Stimulated activated CD4-positive, alpha-beta T cell treated with anti-CD3 and anti-CD28 coated beads, Interleukin-12 subunit alpha, Interleukin-12 subunit beta, amount 100 ng/mL, for 4 hours (primary cell): ENCODE results near the gene GTF2A2.

Source experiments
- DNase-seq: peaks from one replicate; pipeline ENCODE4 v3.0.0-alpha.2; 2020

GTF2A2 gene

DNA sequence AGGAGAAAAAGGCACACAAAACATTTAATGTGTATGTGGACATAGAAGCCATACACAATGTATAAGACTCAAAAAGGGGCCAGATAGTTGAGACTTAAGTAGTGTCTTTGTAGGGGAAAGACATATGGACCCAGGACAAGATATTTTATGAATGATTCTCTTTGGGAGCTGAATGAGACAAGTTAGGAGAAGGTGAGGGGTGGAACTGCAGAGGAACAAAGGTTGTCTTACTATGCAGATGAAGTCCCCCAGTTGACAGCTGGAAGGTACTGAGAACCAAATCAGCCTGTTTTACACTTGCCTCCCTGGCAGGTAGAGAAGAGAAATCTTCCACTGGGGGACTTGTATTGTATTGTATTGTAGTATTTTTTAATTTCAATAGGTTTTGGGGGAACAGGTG, 60.7 kb downstream of the GTF2A2 start:
- DNase-seq: no peak

DNA sequence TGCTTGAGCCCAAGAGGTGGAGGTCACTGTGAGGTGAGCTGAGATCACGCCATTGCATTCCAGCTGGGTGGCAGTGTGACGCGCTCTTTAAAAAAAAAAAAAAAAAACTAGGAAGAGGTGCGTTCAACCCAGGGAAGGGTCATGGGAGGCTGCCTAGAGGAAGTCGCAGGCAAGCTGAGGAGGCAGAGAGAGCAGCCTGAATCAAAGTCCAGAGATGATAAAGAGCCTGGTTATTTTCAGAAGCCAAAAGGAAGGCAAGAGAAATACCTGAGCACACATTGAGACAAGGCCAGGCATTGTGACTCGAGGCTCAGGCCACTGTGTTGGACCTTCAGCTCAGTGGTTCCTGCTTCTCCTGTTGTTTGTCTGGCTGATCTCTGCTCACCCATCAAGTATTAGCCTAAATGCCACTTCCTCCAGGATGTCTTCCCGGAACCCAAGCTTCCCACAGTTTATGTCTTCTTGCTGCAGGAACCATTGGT, 61.8 kb downstream of the GTF2A2 start:
- DNase-seq: no peak

DNA sequence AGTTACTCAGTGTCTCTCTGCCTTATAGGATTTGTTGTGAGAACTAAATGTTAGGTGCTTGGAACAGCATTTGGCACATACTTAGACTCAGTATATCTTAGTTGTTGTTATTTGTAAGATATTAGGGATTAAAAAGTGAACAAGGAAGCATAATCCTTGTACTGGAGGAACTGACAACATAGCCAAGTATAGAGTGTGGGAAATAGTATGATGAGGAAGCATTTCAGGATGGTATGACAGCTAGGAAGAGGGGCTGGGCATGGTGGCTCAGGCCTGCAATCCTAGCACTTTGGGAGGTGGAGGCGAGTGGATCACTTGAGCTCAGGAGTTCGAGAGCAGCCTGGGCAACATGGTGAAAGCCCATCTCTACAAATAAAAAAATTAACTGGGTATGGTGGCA, 62.3 kb downstream of the GTF2A2 start:
- no peak for DNase-seq

DNA sequence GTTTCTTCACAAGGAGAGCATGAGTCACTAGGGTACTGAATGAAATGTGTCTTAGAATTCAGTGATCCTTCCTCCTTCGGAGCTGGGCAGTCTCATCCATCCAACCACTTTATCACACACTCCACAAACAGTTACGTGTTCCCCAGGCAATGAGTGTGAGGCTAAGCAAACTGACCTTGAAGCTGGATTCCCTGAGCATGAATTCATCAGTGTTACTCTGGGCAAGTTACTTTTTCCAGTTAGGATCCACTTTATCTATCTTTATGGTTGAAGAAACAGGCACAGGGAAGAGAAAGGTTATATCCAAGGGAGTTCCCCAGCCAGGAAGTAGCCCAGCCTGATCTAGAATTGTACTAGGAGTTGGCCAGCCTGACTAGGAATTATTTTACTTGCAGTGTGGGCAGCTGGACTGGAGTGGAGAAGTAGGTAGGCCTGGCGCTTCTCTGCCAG, 62.8 kb downstream of the GTF2A2 start:
- DNase-seq: no peak

DNA sequence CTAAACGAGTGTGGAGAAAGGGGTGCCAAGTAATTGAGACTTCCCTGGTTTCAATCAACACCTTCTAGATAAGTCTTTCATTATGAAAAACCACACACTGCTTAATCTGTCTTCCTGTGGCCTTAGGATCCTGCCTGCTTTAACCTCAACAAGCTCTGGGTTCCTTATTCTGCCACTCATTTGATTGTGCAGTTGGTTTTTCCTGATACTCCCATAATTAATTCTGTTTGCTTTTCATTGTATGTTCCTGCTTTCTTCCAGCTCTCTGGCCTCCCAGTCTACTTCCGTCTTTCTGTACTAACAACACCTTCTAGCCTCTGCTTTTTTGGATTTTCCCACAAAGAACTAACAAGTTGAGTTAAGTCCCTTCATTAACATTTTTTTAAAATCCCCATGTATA, 66.0 kb downstream of the GTF2A2 start:
- no peak for DNase-seq

- no peak for DNase-seq
Measured at GRCh38 chr15:59590027-59590426, 67.3 kb downstream of the GTF2A2 start.
